ENCODE data around the gene MRPL58.

The MRPL58 gene

GRCh38 chr17:75047398-75048098 lies 35.1 kb downstream of the MRPL58 start:
- peaks cover 38% of the 10 kb centered on the region for H3K79me2 ChIP-seq (ENCODE audit: insufficient read depth, low read length)
- TF ChIP-seq CTCF (conservative IDR thresholded peaks at IDR 0.05; ENCODE audit: low read length) (no peak), EZH2phosphoT487 (IDR thresholded peaks at IDR 0.05; ENCODE audit: borderline replicate concordance) (no peak)
- H3K4me1 ChIP-seq (ENCODE audit: insufficient read depth, low read length, poor library complexity, severe bottlenecking): peaks cover 23% of the 10 kb centered on the region
- no peaks in the 10 kb centered on the region for H3K9me3 ChIP-seq (ENCODE audit: insufficient read depth, low read depth, low read length)
- H3K36me3 ChIP-seq (ENCODE audit: insufficient read depth, low read length): 0 out of 2 replicates have a peak, but pooled peaks cover 5% of the 10 kb centered on the region
- peak overlapping the region; percentile 9; the same call in 1 of the 2 replicates for H2AFZ ChIP-seq (ENCODE audit: low read length)
- H3K4me2 ChIP-seq (ENCODE audit: low read depth, low read length, poor library complexity, severe bottlenecking): peak overlapping the region; percentile 96
- H3K27me3 ChIP-seq (ENCODE audit: insufficient read depth, low read length, poor library complexity, severe bottlenecking): no peaks in the 10 kb centered on the region
- peak overlapping the region; percentile 87 for H3K9ac ChIP-seq (ENCODE audit: low read depth, low read length, poor library complexity, severe bottlenecking)
- peaks cover 3% of the 10 kb centered on the region for H4K20me1 ChIP-seq (ENCODE audit: insufficient read depth, low read length, poor library complexity, severe bottlenecking)
- H3K4me3 ChIP-seq (ENCODE audit: low read length, poor library complexity, severe bottlenecking): peak overlapping the region; percentile 88
- H3K9me2 ChIP-seq (replicated peaks; ENCODE audit: low read depth, low read length): no peaks in the 10 kb centered on the region
- H3F3A ChIP-seq (ENCODE audit: low read depth): no peaks in the 10 kb centered on the region

GRCh38 chr17:75048249-75048878 lies 35.9 kb downstream of the MRPL58 start:
- no peak for TF ChIP-seq CTCF (conservative IDR thresholded peaks at IDR 0.05; ENCODE audit: low read length)
- TF ChIP-seq EZH2phosphoT487 (IDR thresholded peaks at IDR 0.05; ENCODE audit: borderline replicate concordance): no peak

GRCh38 chr17:75049057-75049456 lies 36.6 kb downstream of the MRPL58 start:
- H3K9me3 ChIP-seq (ENCODE audit: insufficient read depth, low read depth, low read length): no peaks in the 10 kb centered on the region
- TF ChIP-seq EZH2phosphoT487 (IDR thresholded peaks at IDR 0.05; ENCODE audit: borderline replicate concordance): no peak
- TF ChIP-seq CTCF (conservative IDR thresholded peaks at IDR 0.05; ENCODE audit: low read length): no peak
- peak overlapping the region; percentile 87 for H3K9ac ChIP-seq (ENCODE audit: low read depth, low read length, poor library complexity, severe bottlenecking)
- peak overlapping the region; percentile 96 for H3K4me2 ChIP-seq (ENCODE audit: low read depth, low read length, poor library complexity, severe bottlenecking)
- no peak overlapping the region for H2AFZ ChIP-seq (ENCODE audit: low read length)
- H3F3A ChIP-seq (ENCODE audit: low read depth): no peaks in the 10 kb centered on the region
- H4K20me1 ChIP-seq (ENCODE audit: insufficient read depth, low read length, poor library complexity, severe bottlenecking): peaks cover 3% of the 10 kb centered on the region
- no peaks in the 10 kb centered on the region for H3K9me2 ChIP-seq (replicated peaks; ENCODE audit: low read depth, low read length)
- peaks cover 38% of the 10 kb centered on the region for H3K79me2 ChIP-seq (ENCODE audit: insufficient read depth, low read length)
- H3K36me3 ChIP-seq (ENCODE audit: insufficient read depth, low read length): peaks cover 16% of the 10 kb centered on the region; the same call in 1 of the 2 replicates
- no peaks in the 10 kb centered on the region for H3K27me3 ChIP-seq (ENCODE audit: insufficient read depth, low read length, poor library complexity, severe bottlenecking)
- H3K4me3 ChIP-seq (ENCODE audit: low read length, poor library complexity, severe bottlenecking): peak overlapping the region; percentile 88
- H3K4me1 ChIP-seq (ENCODE audit: insufficient read depth, low read length, poor library complexity, severe bottlenecking): peaks cover 23% of the 10 kb centered on the region

More at GRCh38 chr17:75048249-75048878, 35.9 kb downstream of the MRPL58 start:
- no peak overlapping the region for H2AFZ ChIP-seq (ENCODE audit: low read length)
- peaks cover 23% of the 10 kb centered on the region for H3K4me1 ChIP-seq (ENCODE audit: insufficient read depth, low read length, poor library complexity, severe bottlenecking)
- H3K4me2 ChIP-seq (ENCODE audit: low read depth, low read length, poor library complexity, severe bottlenecking): peak overlapping the region; percentile 96
- no peaks in the 10 kb centered on the region for H3F3A ChIP-seq (ENCODE audit: low read depth)
- H3K9me2 ChIP-seq (replicated peaks; ENCODE audit: low read depth, low read length): no peaks in the 10 kb centered on the region
- H4K20me1 ChIP-seq (ENCODE audit: insufficient read depth, low read length, poor library complexity, severe bottlenecking): peaks cover 3% of the 10 kb centered on the region
- H3K36me3 ChIP-seq (ENCODE audit: insufficient read depth, low read length): peaks cover 10% of the 10 kb centered on the region; the same call in 1 of the 2 replicates
- H3K9ac ChIP-seq (ENCODE audit: low read depth, low read length, poor library complexity, severe bottlenecking): peak overlapping the region; percentile 87
- no peaks in the 10 kb centered on the region for H3K9me3 ChIP-seq (ENCODE audit: insufficient read depth, low read depth, low read length)
- peaks cover 38% of the 10 kb centered on the region for H3K79me2 ChIP-seq (ENCODE audit: insufficient read depth, low read length)
- peak overlapping the region; percentile 88 for H3K4me3 ChIP-seq (ENCODE audit: low read length, poor library complexity, severe bottlenecking)
- no peaks in the 10 kb centered on the region for H3K27me3 ChIP-seq (ENCODE audit: insufficient read depth, low read length, poor library complexity, severe bottlenecking)
